ENCODE data around the gene ZNF827. TPM values are rescaled to one million over a fixed set of nuclear protein-coding genes. Genes with fewer than 3 reads are reported as not detected.

Gene ZNF827
- total RNA-seq, 1 donor from 2014 or later, result 19.0 TPM

- H3K36me3 ChIP-seq, result peaks cover 10% of the 10 kb centered on the region
- TF ChIP-seq CTCF (IDR thresholded peaks at IDR 0.05; ENCODE audit: borderline replicate concordance), result no peak
- no peaks in the 10 kb centered on the region for H3K27me3 ChIP-seq (ENCODE audit: low read depth)
- DNase-seq, result no peak
- H3K9me3 ChIP-seq (replicated peaks), result no peaks in the 10 kb centered on the region
- intact Hi-C loops (cut with micrococcal nuclease), result no loop called here
- H3K27ac ChIP-seq (replicated peaks), result no peak overlapping the region
- no peak overlapping the region for H3K4me3 ChIP-seq
- H3K4me1 ChIP-seq, result peaks cover 15% of the 10 kb centered on the region
These were observed 109.7 kb downstream of the ZNF827 start for GRCh38 chr4:145828802-145829485.

- no peak overlapping the region for H3K27ac ChIP-seq (replicated peaks)
- no peaks in the 10 kb centered on the region for H3K9me3 ChIP-seq (replicated peaks)
- no peak overlapping the region for H3K4me3 ChIP-seq
- DNase-seq, result no peak
- H3K27me3 ChIP-seq (ENCODE audit: low read depth), result no peaks in the 10 kb centered on the region
- intact Hi-C loops (cut with micrococcal nuclease), result no loop called here
- peaks cover 15% of the 10 kb centered on the region for H3K4me1 ChIP-seq
- no peak for TF ChIP-seq CTCF (IDR thresholded peaks at IDR 0.05; ENCODE audit: borderline replicate concordance)
- H3K36me3 ChIP-seq, result peaks cover 14% of the 10 kb centered on the region
These were observed 110.7 kb downstream of the ZNF827 start for GRCh38 chr4:145827885-145828284.

- intact Hi-C loops (cut with micrococcal nuclease), result no loop called here
- Histone ChIP-seq H3K36me3 (peaks cover 17% of the 10 kb centered on the region), H3K4me3 (no peak overlapping the region), H3K27me3 (ENCODE audit: low read depth) (no peaks in the 10 kb centered on the region), H3K9me3 (replicated peaks) (no peaks in the 10 kb centered on the region), H3K4me1 (peaks cover 9% of the 10 kb centered on the region), H3K27ac (replicated peaks) (no peak overlapping the region)
- DNase-seq, result no peak
- TF ChIP-seq CTCF (IDR thresholded peaks at IDR 0.05; ENCODE audit: borderline replicate concordance), result no peak
These were observed 113.4 kb downstream of the ZNF827 start for GRCh38 chr4:145825255-145825654.

- TF ChIP-seq CTCF (IDR thresholded peaks at IDR 0.05; ENCODE audit: borderline replicate concordance), result no peak
- no peaks in the 10 kb centered on the region for H3K27me3 ChIP-seq (ENCODE audit: low read depth)
- peaks cover 10% of the 10 kb centered on the region for H3K4me1 ChIP-seq
- no peaks in the 10 kb centered on the region for H3K9me3 ChIP-seq (replicated peaks)
- H3K27ac ChIP-seq (replicated peaks), result no peak overlapping the region
- intact Hi-C loops (cut with micrococcal nuclease), result no loop called here
- peaks cover 17% of the 10 kb centered on the region for H3K36me3 ChIP-seq
- no peak overlapping the region for H3K4me3 ChIP-seq
- no peak for DNase-seq
These were observed 114.2 kb downstream of the ZNF827 start for GRCh38 chr4:145824463-145824862.

GRCh38 chr4:145823743-145824142 lies 114.9 kb downstream of the ZNF827 start:
- intact Hi-C loops (cut with micrococcal nuclease), result no loop called here

More at GRCh38 chr4:145823743-145824142, 114.9 kb downstream of the ZNF827 start:
- TF ChIP-seq CTCF (IDR thresholded peaks at IDR 0.05; ENCODE audit: borderline replicate concordance), result no peak
- Histone ChIP-seq H3K36me3 (peaks cover 17% of the 10 kb centered on the region), H3K4me3 (no peak overlapping the region), H3K9me3 (replicated peaks) (no peaks in the 10 kb centered on the region), H3K27me3 (ENCODE audit: low read depth) (no peaks in the 10 kb centered on the region), H3K4me1 (peaks cover 17% of the 10 kb centered on the region), H3K27ac (replicated peaks) (no peak overlapping the region)
- no peak for DNase-seq
